K562 (cell line): ENCODE data around the gene LTN1. TPM values are rescaled to one million over a fixed set of nuclear protein-coding genes. Genes with fewer than 3 reads are reported as not detected.

Source experiments
- ATAC-seq: fragments of 200-7000 bp; cut with Tn5 transposase; 3 replicates; pipeline ENCODE4 v1.9.1; 2020; ENCODE audit warnings: moderate library complexity
- BruUV-seq: library from RNA; stranded (reverse); fragments of 400-500 nt; replicated peaks from 2 replicates; lab custom pipeline; 2021; lab: Mats Ljungman, UMichigan
- CTCF ChIA-PET: fragments of 300-600 bp; formaldehyde crosslinking; extraction: SDS; loops from one replicate; lab custom pipeline; 2021; ENCODE audit warnings: low intra/inter-chr PET ratio; lab: Yijun Ruan, JAX
- POLR2A ChIA-PET: fragments of 300-600, 350-650 bp; sonication (Branson Sonifier 250); formaldehyde crosslinking; extraction: SDS; loops from one replicate; lab custom pipeline; 2021; ENCODE audit warnings: antibody characterized with exemption, inconsistent platforms; lab: Yijun Ruan, JAX
- DNase-seq, 4 experiments: peaks; one replicate each; pipeline versions ENCODE4 v3.0.0 to v3.0.0-alpha.2; 2011 to 2018; ENCODE audit warnings: low spot score in 3 of 4, mixed read lengths in 3 of 4; ENCODE audit errors: extremely low read depth in 1 of 4
- FAIRE-seq: peaks from 2 replicates; lab custom pipeline; 2011; peaks lifted over from hg19 to GRCh38; lab: Jason Lieb, UNC
- H2AFZ ChIP-seq: 2 replicates; pipeline ENCODE4 v1.6.0; 2011; ENCODE audit warnings: low read depth, low read length, control low read depth, inconsistent platforms
- H3K27ac ChIP-seq: fragments of 200-600 bp; 3 replicates; pipeline ENCODE4 v1.8.0; 2011; ENCODE audit warnings: low read depth, mild to moderate bottlenecking, control low read depth, inconsistent platforms, low read length, moderate library complexity, mixed read lengths; ENCODE audit errors: extremely low read depth
- H3K27me3 ChIP-seq, 2 experiments: fragments of 300-600 bp in 1 of 2; 2 replicates in 1 of 2; 3 replicates in 1 of 2; pipeline versions ENCODE4 v1.6.0 to v1.8.0; 2011; ENCODE audit warnings: inconsistent platforms in 2 of 2, low read length in 2 of 2, mild to moderate bottlenecking in 1 of 2, mixed read lengths in 1 of 2, moderate library complexity in 1 of 2; ENCODE audit not compliant: control insufficient read depth in 2 of 2, insufficient read depth in 2 of 2
- H3K36me3 ChIP-seq: fragments of 300-600 bp; 3 replicates; pipeline ENCODE4 v1.8.0; 2011; ENCODE audit warnings: mild to moderate bottlenecking, low read length, inconsistent platforms; ENCODE audit not compliant: control insufficient read depth, insufficient read depth
- H3K4me1 ChIP-seq, 2 experiments: fragments of 200-600 bp in 1 of 2; replicated peaks in 1 of 2; 2 replicates in 1 of 2; 3 replicates in 1 of 2; pipeline versions ENCODE4 v1.5.1 to v1.8.0; 2011; ENCODE audit warnings: inconsistent platforms in 2 of 2, low read length in 2 of 2, mild to moderate bottlenecking in 1 of 2, mixed read lengths in 1 of 2, moderate library complexity in 1 of 2; ENCODE audit not compliant: control insufficient read depth in 2 of 2, insufficient read depth in 2 of 2
- H3K4me2 ChIP-seq: 2 replicates; pipeline ENCODE4 v1.6.1; 2011; ENCODE audit warnings: low read length, control low read depth, inconsistent platforms, mixed read lengths; ENCODE audit not compliant: insufficient read depth
- H3K4me3 ChIP-seq: fragments of 200-600 bp; sonication (generic), shearing (Covaris generic); 2 replicates; pipeline ENCODE4 v1.5.1; 2016; ENCODE audit warnings: control low read depth, inconsistent platforms
- H3K79me2 ChIP-seq: fragments of 200-600 bp; 3 replicates; pipeline ENCODE4 v1.8.0; 2011; ENCODE audit warnings: low read length, inconsistent platforms; ENCODE audit not compliant: control insufficient read depth, insufficient read depth
- H3K9ac ChIP-seq, 2 experiments: 2 replicates each; pipeline versions ENCODE4 v1.6.0 to v1.6.1; 2011; ENCODE audit warnings: low read depth in 2 of 2, low read length in 2 of 2, control low read depth in 1 of 2, inconsistent platforms in 1 of 2, mild to moderate bottlenecking in 1 of 2, mixed read lengths in 1 of 2; ENCODE audit not compliant: insufficient read depth in 1 of 2
- H3K9me1 ChIP-seq: one replicate; pipeline ENCODE4 v1.6.0; 2011; ENCODE audit warnings: inconsistent platforms, mild to moderate bottlenecking, low read length, moderate library complexity; ENCODE audit not compliant: control insufficient read depth, insufficient read depth
- H3K9me3 ChIP-seq: replicated peaks from 2 replicates; pipeline ENCODE4 v1.5.1; 2011; ENCODE audit warnings: low read depth, low read length, inconsistent platforms; ENCODE audit not compliant: control insufficient read depth, insufficient read depth
- H4K20me1 ChIP-seq: replicated peaks from 2 replicates; pipeline ENCODE4 v1.6.1; 2011; ENCODE audit warnings: low read length, inconsistent platforms, mixed read lengths; ENCODE audit not compliant: control insufficient read depth, insufficient read depth
- E4F1 ChIP-seq: fragments of 250-450 bp; sonication (Bioruptor Pico); IDR thresholded peaks from 2 replicates; pipeline ENCODE4 v1.5.0; 2021; ENCODE audit warnings: mild to moderate bottlenecking, borderline replicate concordance
- ESRRA ChIP-seq: fragments of 450-650 bp; IDR thresholded peaks from 2 replicates; pipeline ENCODE4 v1.6.1; 2014; ENCODE audit warnings: low read depth, mild to moderate bottlenecking, moderate library complexity, borderline replicate concordance
- FOXO4 ChIP-seq: fragments of 450-650 bp; formaldehyde crosslinking; IDR thresholded peaks from 2 replicates; pipeline ENCODE4 v1.4.0; 2020; ENCODE audit warnings: mild to moderate bottlenecking, moderate library complexity
- MAFG ChIP-seq: fragments of 450-650 bp; conservative IDR thresholded peaks from 2 replicates; pipeline ENCODE4 v1.6.1; 2016; ENCODE audit warnings: missing genetic modification characterization, missing compliant biosample characterization
- MTA2 ChIP-seq: fragments of 450-650 bp; IDR thresholded peaks from 2 replicates; pipeline ENCODE4 v1.6.1; 2016; ENCODE audit warnings: low read depth
- ZNF175 ChIP-seq: fragments of 200-800 bp; sonication (Bioruptor generic); IDR thresholded peaks from 2 replicates; pipeline ENCODE4 v1.6.1; 2016; ENCODE audit warnings: low read depth, mild to moderate bottlenecking, missing genetic modification characterization, missing compliant biosample characterization
- ZNF217 ChIP-seq: sonication (generic); formaldehyde crosslinking; IDR thresholded peaks from 2 replicates; pipeline ENCODE4 v1.8.0; 2022; ENCODE audit warnings: mild to moderate bottlenecking, missing genetic modification reagents
- ZNF431 ChIP-seq: sonication (generic); formaldehyde crosslinking; IDR thresholded peaks from 2 replicates; pipeline ENCODE4 v1.8.0; 2022; ENCODE audit warnings: mild to moderate bottlenecking, missing genetic modification reagents
- ZNF561 ChIP-seq: fragments of 450-650 bp; formaldehyde crosslinking; conservative IDR thresholded peaks from 2 replicates; pipeline ENCODE4 v1.4.0; 2020; ENCODE audit warnings: mild to moderate bottlenecking, moderate library complexity
- ZNF57 ChIP-seq: fragments of 450-650 bp; formaldehyde crosslinking; IDR thresholded peaks from 2 replicates; pipeline ENCODE4 v1.4.0; 2020; ENCODE audit warnings: mild to moderate bottlenecking, moderate library complexity
- ZNF717 ChIP-seq: fragments of 250-450 bp; sonication (Bioruptor Pico); IDR thresholded peaks from 2 replicates; pipeline ENCODE4 v1.5.0; 2021
- ZSCAN32 ChIP-seq: fragments of 450-650 bp; formaldehyde crosslinking; IDR thresholded peaks from 2 replicates; pipeline ENCODE4 v1.4.0; 2020; ENCODE audit warnings: mild to moderate bottlenecking, moderate library complexity
- WGBS: fragments of 100-300 bp; shearing (Covaris generic); methylation state at CpG from one replicate; pipeline ENCODE4 v1.1.6; 2016; ENCODE audit warnings: low coverage, mixed read lengths; ENCODE audit not compliant: insufficient coverage; ENCODE audit errors: missing lambda C conversion rate; 5-methylcytosine and 5-hydroxymethylcytosine counted together
- in situ Hi-C: fragments of 300-500 bp; cut with MboI; formaldehyde crosslinking; loops from 4 replicates; pipeline ENCODE4 v1.15.0; 2018; ENCODE audit warnings: inconsistent platforms, mixed read lengths
- intact Hi-C: fragments of 100-400 bp; cut with micrococcal nuclease; formaldehyde crosslinking; loops from 2 replicates; pipeline ENCODE4 v1.14.2; 2022
- polyA plus RNA-seq, 8 experiments: library from polyadenylated mRNA; depleted of rRNA in 4 of 8; stranded (reverse) in 5 of 8; unstranded in 3 of 8; fragments of >200 nt; fragmentation: Nextera tagmentation in 2 of 8; fragmentation: Illumina TruSeq in 1 of 8; extraction: Ambion mirVana in 2 of 8; extraction: Trizol in 1 of 8; gene quantifications; 2 replicates each; pipeline versions ENCODE4 v1.2.1 to v1.2.3, GENCODE V29; 2011 to 2014; ENCODE audit warnings: inconsistent platforms in 1 of 8, missing spikeins in 1 of 8
- total RNA-seq, 7 experiments: library from RNA; depleted of rRNA in 6 of 7; stranded (reverse); fragments of >200 nt in 6 of 7; fragmentation: Illumina TruSeq in 2 of 7; extraction: Trizol in 2 of 7; gene quantifications; 2 replicates each; pipeline versions ENCODE4 v1.2.1 to v1.2.3, GENCODE V29; 2011 to 2021; ENCODE audit warnings: low replicate concordance in 1 of 7

The LTN1 gene
- total and polyA plus RNA-seq, 9 of the 15 experiments (the other 6 are each of a cell fraction or from before 2014, with no cell fraction given): 15.7 to 49.6 (median 28.7) TPM

GRCh38 chr21:28928578-28929420 is 63.9 kb downstream of the LTN1 start:
- no peak for DNase-seq
- ATAC-seq: no peak
- 83% methylated on average over 3 of the region's 3 CpGs for WGBS
- H4K20me1 ChIP-seq: no peaks in the 10 kb centered on the region
- intact Hi-C loops: no loop called here
- no peak for FAIRE-seq
- peaks cover 39% of the 10 kb centered on the region; the same call in 2 of the 3 replicates for H3K36me3 ChIP-seq
- no peak overlapping the region for H3K9ac ChIP-seq
- H3K27me3 ChIP-seq: no peaks in the 10 kb centered on the region
- no peak overlapping the region for H2AFZ ChIP-seq
- in situ Hi-C loops: no loop called here
- ChIA-PET CTCF (no interaction called here), POLR2A (interaction anchor here (0.9 kb wide), 1 partner anchor 20 kb away, joined by 3 read pairs; no protein-coding TSS in a partner anchor)
- H3K9me1 ChIP-seq: no peaks in the 10 kb centered on the region
- H3K79me2 ChIP-seq: no peaks in the 10 kb centered on the region
- H3K4me2 ChIP-seq: no peak overlapping the region
- H3K9me3 ChIP-seq: no peaks in the 10 kb centered on the region
- BruUV-seq: TSS peak; percentile 18
- H3K4me1 ChIP-seq: peaks cover 0 to 3% of the 10 kb centered on the region in 2 experiments; a peak in 2 of 5 replicates
- no peak overlapping the region for H3K4me3 ChIP-seq
- no peak overlapping the region for H3K27ac ChIP-seq
- TF ChIP-seq ZNF57 (CRISPR knock-in tag) (no peak), FOXO4 (CRISPR knock-in tag) (no peak), MAFG (no peak), ZNF175 (no peak), ESRRA (no peak), E4F1 (no peak), ZSCAN32 (no peak), ZNF717 (CRISPR knock-in tag) (no peak), MTA2 (no peak), ZNF561 (CRISPR knock-in tag) (no peak), ZNF217 (CRISPR knock-in tag) (no peak), ZNF431 (CRISPR knock-in tag) (no peak)
